ENCODE measurements around the gene CA12. TPM values are rescaled to one million over a fixed set of nuclear protein-coding genes. Genes with fewer than 3 reads are reported as not detected.
A peak's percentile ranks its signal among the peaks of the same experiment; 100 is the strongest.

Gene CA12
- total RNA-seq, 1 experiment from 2014 or later: 0.97 TPM

GRCh38 chr15:63277038-63277892 lies 104.4 kb downstream of the CA12 start, which contains the start of gene APH1B:
Gene APH1B (plus strand): TSS chr15:63277605. CDS start chr15:63277624, 19 bp downstream.
- BruUV-seq (replicated peaks): no TSS peak
- ChIA-PET CTCF (no interaction called here), POLR2A (ENCODE audit: low non-redundant PET) (interaction anchor here (0.6 to 1.0 kb wide), 4 partner anchors 15 to 489 kb away, joined by 3 to 9 read pairs (median 8); no protein-coding TSS in a partner anchor)
- H3K27ac ChIP-seq (ENCODE audit: low read depth, low read length, poor library complexity, severe bottlenecking): peak within 1 kb of the TSS; percentile 69
- TF ChIP-seq CTCF (conservative IDR thresholded peaks at IDR 0.05; ENCODE audit: low read depth, low read length): no peak
- no peak for TF ChIP-seq EZH2 (IDR thresholded peaks at IDR 0.05; ENCODE audit: borderline replicate concordance, low read depth, low read length, poor library complexity, severe bottlenecking)
- intact Hi-C loops (cut with micrococcal nuclease; ENCODE audit: unreplicated experiment): loop anchor here (5.0 kb wide), 1 partner anchor 90 kb away; the partner anchor contains the start of gene RAB8B
- H3K4me3 ChIP-seq (ENCODE audit: low read depth, low read length, poor library complexity, severe bottlenecking): peak within 1 kb of the TSS; percentile 67
- peaks cover 13% of the 10 kb centered on the region for H3K4me1 ChIP-seq (ENCODE audit: insufficient read depth, low read length, poor library complexity, severe bottlenecking)
- no peaks in the 10 kb centered on the region for H3K9me3 ChIP-seq (ENCODE audit: low read depth, low read length, poor library complexity, severe bottlenecking)
- H3K27me3 ChIP-seq (replicated peaks; ENCODE audit: insufficient read depth, low read depth, low read length, poor library complexity): no peaks in the 10 kb centered on the region
- peak; percentile 83 for DNase-seq (ENCODE audit: low spot score)
- no peaks in the 10 kb centered on the region for H3K36me3 ChIP-seq (ENCODE audit: insufficient read depth, low read length, poor library complexity, severe bottlenecking)

GRCh38 chr15:63276342-63277037 lies 105.2 kb downstream of the CA12 start:
- CTCF ChIA-PET: no interaction called here
- TSS peak; percentile 82 for BruUV-seq (replicated peaks)
- Histone ChIP-seq H3K27ac (ENCODE audit: low read depth, low read length, poor library complexity, severe bottlenecking) (peak overlapping the region; percentile 69), H3K27me3 (replicated peaks; ENCODE audit: insufficient read depth, low read depth, low read length, poor library complexity) (no peaks in the 10 kb centered on the region), H3K36me3 (ENCODE audit: insufficient read depth, low read length, poor library complexity, severe bottlenecking) (no peaks in the 10 kb centered on the region), H3K4me1 (ENCODE audit: insufficient read depth, low read length, poor library complexity, severe bottlenecking) (peaks cover 13% of the 10 kb centered on the region), H3K9me3 (ENCODE audit: low read depth, low read length, poor library complexity, severe bottlenecking) (no peaks in the 10 kb centered on the region), H3K4me3 (ENCODE audit: low read depth, low read length, poor library complexity, severe bottlenecking) (peak overlapping the region; percentile 67)
- POLR2A ChIA-PET (ENCODE audit: low non-redundant PET): interaction anchor here (0.7 to 1.0 kb wide), 3 partner anchors 20 to 488 kb away, joined by 8 to 9 read pairs (median 8); no protein-coding TSS in a partner anchor
- intact Hi-C loops (cut with micrococcal nuclease; ENCODE audit: unreplicated experiment): loop anchor here (5.0 kb wide), 1 partner anchor 89 kb away; the partner anchor contains the start of gene RAB8B
- no peak for TF ChIP-seq CTCF (conservative IDR thresholded peaks at IDR 0.05; ENCODE audit: low read depth, low read length)
- TF ChIP-seq EZH2 (IDR thresholded peaks at IDR 0.05; ENCODE audit: borderline replicate concordance, low read depth, low read length, poor library complexity, severe bottlenecking): no peak
- DNase-seq (ENCODE audit: low spot score): no peak

GRCh38 chr15:63274427-63274826 lies 107.2 kb downstream of the CA12 start:
- Histone ChIP-seq H3K27me3 (replicated peaks; ENCODE audit: insufficient read depth, low read depth, low read length, poor library complexity) (no peaks in the 10 kb centered on the region), H3K27ac (ENCODE audit: low read depth, low read length, poor library complexity, severe bottlenecking) (no peak overlapping the region), H3K36me3 (ENCODE audit: insufficient read depth, low read length, poor library complexity, severe bottlenecking) (no peaks in the 10 kb centered on the region), H3K9me3 (ENCODE audit: low read depth, low read length, poor library complexity, severe bottlenecking) (no peaks in the 10 kb centered on the region), H3K4me1 (ENCODE audit: insufficient read depth, low read length, poor library complexity, severe bottlenecking) (peaks cover 13% of the 10 kb centered on the region), H3K4me3 (ENCODE audit: low read depth, low read length, poor library complexity, severe bottlenecking) (no peak overlapping the region)
- TF ChIP-seq EZH2 (IDR thresholded peaks at IDR 0.05; ENCODE audit: borderline replicate concordance, low read depth, low read length, poor library complexity, severe bottlenecking) (no peak), CTCF (conservative IDR thresholded peaks at IDR 0.05; ENCODE audit: low read depth, low read length) (no peak)
- peak; percentile 67 for DNase-seq (ENCODE audit: low spot score)
- intact Hi-C loops (cut with micrococcal nuclease; ENCODE audit: unreplicated experiment): no loop called here
- no TSS peak for BruUV-seq (replicated peaks)
- POLR2A ChIA-PET (ENCODE audit: low non-redundant PET): no interaction called here
- CTCF ChIA-PET: no interaction called here

All from A673 (cell line).